Measurements from ENCODE around the gene EEF1AKMT3. TPM values are rescaled to one million over a fixed set of nuclear protein-coding genes. Genes with fewer than 3 reads are reported as not detected.

The EEF1AKMT3 gene
- total and polyA plus RNA-seq, 2 of the 4 experiments (the other 2 are of a cell fraction): 3.2 to 8.1 TPM

- Histone ChIP-seq H3K56ac (ENCODE audit: extremely low read depth, insufficient read depth, low read length) (no peak overlapping the region), H3K23ac (ENCODE audit: low read depth, low read length) (no peak overlapping the region), H2AK9ac (replicated peaks; ENCODE audit: low read depth, low read length, poor library complexity) (no peak overlapping the region), H2BK120ac (ENCODE audit: low read depth, low read length) (no peak overlapping the region), H3K9ac (ENCODE audit: low read depth, low read length) (no peak overlapping the region), H3K79me1 (ENCODE audit: low read depth in 1 of 2, low read length in 2 of 2) (no peaks in the 10 kb centered on the region), H2BK5ac (ENCODE audit: low read depth, low read length, poor library complexity, severe bottlenecking) (no peak overlapping the region), H4K8ac (ENCODE audit: low read depth in 2 of 2, low read length in 2 of 2) (no peak overlapping the region), H3K9me1 (ENCODE audit: insufficient read depth, low read length) (0 out of 2 replicates have a peak, but pooled peaks cover 3% of the 10 kb centered on the region), H2BK20ac (ENCODE audit: low read depth, low read length) (no peak overlapping the region), H2AK5ac (ENCODE audit: low read depth, low read length) (no peak overlapping the region), H3K27me3 (ENCODE audit: control insufficient read depth, insufficient read depth, low read length) (peaks cover 43% of the 10 kb centered on the region), H3K27ac (ENCODE audit: insufficient read depth, low read length) (no peak overlapping the region), H3K14ac (replicated peaks; ENCODE audit: low read depth, low read length) (no peak overlapping the region), H4K20me1 (ENCODE audit: insufficient read depth, low read length) (no peaks in the 10 kb centered on the region), H3K18ac (ENCODE audit: low read depth, low read length) (no peak overlapping the region), H3K4me1 (ENCODE audit: control insufficient read depth, insufficient read depth, low read length) (peaks cover 8% of the 10 kb centered on the region; the same call in 1 of the 2 replicates), H2AFZ (replicated peaks; ENCODE audit: low read length, poor library complexity) (peak overlapping the region; percentile 82), H3K4me2 (ENCODE audit: low read depth, low read length) (no peak overlapping the region), H3K4me3 (ENCODE audit: insufficient read depth, low read depth, low read length) (no peak overlapping the region), H3K9me3 (ENCODE audit: control insufficient read depth, insufficient read depth, low read length) (peaks cover 2% of the 10 kb centered on the region; the same call in 1 of the 2 replicates), H4K5ac (ENCODE audit: low read depth, low read length) (no peak overlapping the region), H4K91ac (ENCODE audit: insufficient read depth, low read depth, low read length) (no peak overlapping the region), H3K36me3 (ENCODE audit: control insufficient read depth, insufficient read depth, low read length) (no peaks in the 10 kb centered on the region; the same call in 1 of the 2 replicates), H3K4ac (ENCODE audit: low read depth, low read length) (no peak overlapping the region), H2BK15ac (ENCODE audit: low read depth, low read length) (no peak overlapping the region)
- DNase-seq: no peak
- dilution Hi-C loops (cut with HindIII; ENCODE audit: low sequenced_read_pairs, unreplicated experiment) (no loop called here), in situ Hi-C loops (cut with MboI; ENCODE audit: low sequenced_read_pairs) (no loop called here), intact Hi-C loops (cut with micrococcal nuclease) (no loop called here)
- ATAC-seq (ENCODE audit: low read depth): no peak
- POLR2A ChIA-PET (ENCODE audit: unreplicated experiment): no interaction called here
- no TSS peak for BruUV-seq (replicated peaks)
- TF ChIP-seq RAD21 (IDR thresholded peaks at IDR 0.05; ENCODE audit: low read length) (no peak), FOS (IDR thresholded peaks at IDR 0.05; ENCODE audit: low read depth, low read length) (no peak), MAZ (IDR thresholded peaks at IDR 0.05; ENCODE audit: borderline replicate concordance, low read depth, low read length) (no peak), RFX5 (IDR thresholded peaks at IDR 0.05; ENCODE audit: low read depth, low read length) (no peak), CTCF (conservative IDR thresholded peaks at IDR 0.05; ENCODE audit: low read depth, low read length) (no peak), MAFK (IDR thresholded peaks at IDR 0.05; ENCODE audit: low read depth, low read length) (no peak)
- CTCF ChIA-PET: no interaction called here
- 49% methylated on average over 4 of the region's 6 CpGs; no CpG with 5 or more reads in 1 of the 2 experiments for WGBS, 2 experiments (ENCODE audit: extremely low coverage in 2 of 2, insufficient read length in 1 of 2)
These were observed 8.3 kb upstream of the EEF1AKMT3 start for GRCh38 chr12:57763881-57764661.
